CD4-positive, alpha-beta T cell (primary cell): ENCODE results near the gene PAX5. TPM values are rescaled to one million over a fixed set of nuclear protein-coding genes. Genes with fewer than 3 reads are reported as not detected.

Experiments used
- ATAC-seq: fragments of 200-7000 bp; cut with Tn5 transposase; one replicate; pipeline ENCODE4 v1.10.0; 2022; ENCODE audit warnings: mild to moderate bottlenecking; ENCODE audit not compliant: poor library complexity
- CTCF ChIA-PET: fragments of 350-600 bp; sonication (Branson Sonifier 250); formaldehyde crosslinking; loops from one replicate; lab custom pipeline; 2021; ENCODE audit warnings: antibody characterized with exemption, inconsistent platforms; lab: Charles Lee
- POLR2A ChIA-PET: fragments of 350-600 bp; sonication (Branson Sonifier 250); formaldehyde crosslinking; loops from one replicate; lab custom pipeline; 2021; ENCODE audit warnings: antibody characterized with exemption, inconsistent platforms; lab: Charles Lee
- DNase-seq, 14 experiments: peaks; one replicate each; pipeline ENCODE4 v3.0.0-alpha.2; 2013 to 2020; ENCODE audit warnings: mixed read lengths in 2 of 14
- H3K27ac ChIP-seq, 2 donors: one replicate each; pipeline versions ENCODE4 v1.5.1 to v1.7.0; 2013; ENCODE audit warnings: low read length in 2 of 2, low read depth in 1 of 2, mild to moderate bottlenecking in 1 of 2
- H3K27me3 ChIP-seq, 2 experiments: 1 replicate in 1 of 2; 2 replicates in 1 of 2; pipeline versions ENCODE4 v1.6.1 to v1.7.0; 2013; ENCODE audit warnings: low read length in 2 of 2, control low read depth in 1 of 2, mild to moderate bottlenecking in 1 of 2, moderate library complexity in 1 of 2; ENCODE audit not compliant: insufficient read depth in 2 of 2, control insufficient read depth in 1 of 2
- H3K36me3 ChIP-seq: one replicate; pipeline ENCODE4 v1.6.1; 2013; ENCODE audit warnings: low read length, control low read depth; ENCODE audit not compliant: insufficient read depth
- H3K4me1 ChIP-seq: one replicate; pipeline ENCODE4 v1.6.1; 2013; ENCODE audit warnings: low read length, control low read depth; ENCODE audit not compliant: insufficient read depth
- H3K4me3 ChIP-seq: one replicate; pipeline ENCODE4 v1.5.1; 2013; ENCODE audit warnings: mild to moderate bottlenecking, low read length, moderate library complexity
- H3K9me3 ChIP-seq, 2 experiments: 1 replicate in 1 of 2; 2 replicates in 1 of 2; pipeline versions ENCODE4 v1.6.1 to v1.7.0; 2013; ENCODE audit warnings: low read length in 2 of 2, mild to moderate bottlenecking in 2 of 2, control low read depth in 1 of 2, moderate library complexity in 1 of 2; ENCODE audit not compliant: control insufficient read depth in 1 of 2, insufficient read depth in 1 of 2
- H3K27ac Mint-ChIP-seq: one replicate; pipeline ENCODE4 v1.8.0; 2020; ENCODE audit warnings: mixed read lengths
- H3K27me3 Mint-ChIP-seq: one replicate; pipeline ENCODE4 v1.8.0; 2021; ENCODE audit warnings: mixed read lengths
- H3K36me3 Mint-ChIP-seq: one replicate; pipeline ENCODE4 v1.8.0; 2021; ENCODE audit warnings: low read depth, mixed read lengths
- H3K4me1 Mint-ChIP-seq: one replicate; pipeline ENCODE4 v1.8.0; 2021; ENCODE audit warnings: low read depth, mixed read lengths
- H3K4me3 Mint-ChIP-seq: one replicate; pipeline ENCODE4 v1.8.0; 2020; ENCODE audit warnings: mild to moderate bottlenecking, mixed read lengths
- H3K9me3 Mint-ChIP-seq: one replicate; pipeline ENCODE4 v1.8.0; 2020; ENCODE audit warnings: mixed read lengths
- intact Hi-C, 2 experiments: fragments of 100-400 bp; cut with DNase I in 1 of 2; cut with micrococcal nuclease in 1 of 2; formaldehyde crosslinking; loops; one replicate each; pipeline versions ENCODE4 v1.15.1 to v1.9.0; 2023 to 2025; cut with DNase I, micrococcal nuclease
- total RNA-seq, 174 experiments: library from RNA in 2 of 174; stranded (reverse) in 2 of 174; gene quantifications; one replicate each; pipeline ENCODE4 v1.2.3 and lab custom pipeline; 2021 to 2026
- TF ChIP-seq, protein P1 (sequence below): fragments of 200-600 bp; IDR thresholded peaks from one replicate; pipeline ENCODE4 v1.8.0; 2022; ENCODE audit warnings: antibody characterized with exemption, mild to moderate bottlenecking

Gene PAX5
- total RNA-seq, 2 experiments from 2014 or later = 0.03 to 0.11 TPM

DNA sequence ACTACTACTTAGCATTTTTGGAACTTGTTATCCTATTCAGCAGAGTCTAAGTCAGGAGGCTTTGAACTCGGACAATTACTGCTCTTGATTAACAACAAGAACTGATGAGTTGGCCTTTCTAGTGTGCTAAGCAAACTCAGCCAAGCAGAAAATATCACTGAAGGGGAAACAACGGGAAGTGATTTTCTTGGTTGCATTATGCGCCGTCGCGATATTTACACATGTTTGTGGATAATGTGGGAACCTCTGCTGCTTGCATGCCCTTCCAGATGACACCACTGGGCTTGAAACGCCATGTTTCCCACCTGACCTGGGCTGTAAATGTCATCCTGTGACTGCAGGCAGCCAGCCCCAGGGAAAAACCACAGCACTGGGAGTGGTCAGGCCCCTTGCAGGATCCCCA, 205.5 kb downstream of the PAX5 start:
- Mint-ChIP-seq H3K36me3 (no peaks in the 10 kb centered on the region), H3K4me3 (no peak overlapping the region), H3K4me1 (no peaks in the 10 kb centered on the region), H3K27ac (no peak overlapping the region), H3K27me3 (peaks cover 13% of the 10 kb centered on the region), H3K9me3 (no peaks in the 10 kb centered on the region)
- no peak for DNase-seq
- intact Hi-C loops = no loop called here
- ChIA-PET CTCF (no interaction called here), POLR2A (no interaction called here)
- Histone ChIP-seq H3K36me3 (no peaks in the 10 kb centered on the region), H3K4me1 (no peaks in the 10 kb centered on the region), H3K9me3 (no peaks in the 10 kb centered on the region), H3K27ac (no peak overlapping the region), H3K27me3 (no peaks in the 10 kb centered on the region), H3K4me3 (no peak overlapping the region)
- no peak for ATAC-seq
- TF ChIP-seq, protein P1, sequence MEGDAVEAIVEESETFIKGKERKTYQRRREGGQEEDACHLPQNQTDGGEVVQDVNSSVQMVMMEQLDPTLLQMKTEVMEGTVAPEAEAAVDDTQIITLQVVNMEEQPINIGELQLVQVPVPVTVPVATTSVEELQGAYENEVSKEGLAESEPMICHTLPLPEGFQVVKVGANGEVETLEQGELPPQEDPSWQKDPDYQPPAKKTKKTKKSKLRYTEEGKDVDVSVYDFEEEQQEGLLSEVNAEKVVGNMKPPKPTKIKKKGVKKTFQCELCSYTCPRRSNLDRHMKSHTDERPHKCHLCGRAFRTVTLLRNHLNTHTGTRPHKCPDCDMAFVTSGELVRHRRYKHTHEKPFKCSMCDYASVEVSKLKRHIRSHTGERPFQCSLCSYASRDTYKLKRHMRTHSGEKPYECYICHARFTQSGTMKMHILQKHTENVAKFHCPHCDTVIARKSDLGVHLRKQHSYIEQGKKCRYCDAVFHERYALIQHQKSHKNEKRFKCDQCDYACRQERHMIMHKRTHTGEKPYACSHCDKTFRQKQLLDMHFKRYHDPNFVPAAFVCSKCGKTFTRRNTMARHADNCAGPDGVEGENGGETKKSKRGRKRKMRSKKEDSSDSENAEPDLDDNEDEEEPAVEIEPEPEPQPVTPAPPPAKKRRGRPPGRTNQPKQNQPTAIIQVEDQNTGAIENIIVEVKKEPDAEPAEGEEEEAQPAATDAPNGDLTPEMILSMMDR = no peak

DNA sequence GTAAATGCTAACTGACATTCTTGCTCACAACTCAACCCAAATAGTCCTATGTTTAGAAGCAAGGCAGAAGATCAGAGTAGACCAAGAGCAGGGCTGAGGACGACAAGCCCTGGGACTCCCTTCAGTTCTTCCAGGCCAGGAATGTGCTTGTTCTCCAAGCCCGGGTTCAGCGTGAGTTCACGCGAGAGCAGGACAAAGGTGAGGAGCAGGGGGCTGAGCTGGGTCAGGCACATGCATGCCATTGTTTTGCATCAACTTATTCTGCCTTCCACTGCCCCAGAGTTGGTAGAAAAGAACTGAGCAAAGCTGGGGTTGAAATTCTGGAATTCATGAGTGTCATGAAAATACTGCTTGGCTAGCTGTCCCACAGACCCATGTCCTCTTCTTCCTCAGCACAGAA, 206.5 kb downstream of the PAX5 start:
- TF ChIP-seq, protein P1 = no peak
- intact Hi-C loops = no loop called here
- Histone ChIP-seq H3K27ac (no peak overlapping the region), H3K36me3 (no peaks in the 10 kb centered on the region), H3K4me1 (no peaks in the 10 kb centered on the region), H3K27me3 (no peaks in the 10 kb centered on the region), H3K4me3 (no peak overlapping the region), H3K9me3 (no peaks in the 10 kb centered on the region)
- POLR2A ChIA-PET = no interaction called here
- no peaks in the 10 kb centered on the region for H3K9me3 Mint-ChIP-seq
- no peak overlapping the region for H3K27ac Mint-ChIP-seq
- DNase-seq (no peak), ATAC-seq (no peak)
- no peaks in the 10 kb centered on the region for H3K36me3 Mint-ChIP-seq
- CTCF ChIA-PET = no interaction called here
- H3K27me3 Mint-ChIP-seq = peaks cover 18% of the 10 kb centered on the region
- no peak overlapping the region for H3K4me3 Mint-ChIP-seq
- H3K4me1 Mint-ChIP-seq = no peaks in the 10 kb centered on the region

DNA sequence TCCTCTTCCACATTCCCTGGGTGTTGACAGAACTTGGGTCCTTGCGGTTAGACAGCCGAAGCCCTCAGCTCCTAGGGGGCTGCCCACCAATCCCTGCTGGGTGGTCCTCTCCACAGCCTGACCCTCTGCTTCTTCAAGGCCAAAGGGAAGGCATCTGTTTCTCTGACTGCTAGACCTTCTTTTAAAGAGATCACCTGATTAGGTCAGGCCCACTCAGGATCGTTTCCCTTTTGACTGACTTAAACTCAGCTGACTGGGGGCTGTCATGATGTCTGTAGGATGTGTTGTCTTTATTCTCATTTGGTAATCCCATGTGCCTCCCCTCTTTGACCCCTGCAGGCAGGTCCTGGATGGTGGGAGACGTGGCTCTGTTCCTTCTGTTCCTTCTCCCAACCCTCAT, 207.5 kb downstream of the PAX5 start:
- Histone ChIP-seq H3K9me3 (no peaks in the 10 kb centered on the region), H3K27ac (no peak overlapping the region), H3K36me3 (no peaks in the 10 kb centered on the region), H3K4me3 (no peak overlapping the region), H3K27me3 (no peaks in the 10 kb centered on the region), H3K4me1 (no peaks in the 10 kb centered on the region)
- Mint-ChIP-seq H3K9me3 (no peaks in the 10 kb centered on the region), H3K27me3 (peaks cover 21% of the 10 kb centered on the region), H3K36me3 (no peaks in the 10 kb centered on the region), H3K4me3 (no peak overlapping the region), H3K4me1 (no peaks in the 10 kb centered on the region), H3K27ac (no peak overlapping the region)
- ChIA-PET CTCF (no interaction called here), POLR2A (no interaction called here)
- DNase-seq (no peak), ATAC-seq (no peak)
- intact Hi-C loops = no loop called here
- TF ChIP-seq, protein P1 = no peak
